HepG2 (cell line): ENCODE measurements around the gene RMI2. TPM values are rescaled to one million over a fixed set of nuclear protein-coding genes. Genes with fewer than 3 reads are reported as not detected.

Experiments used
- ATAC-seq: fragments of 200-7000 bp; cut with Tn5 transposase; 3 replicates; pipeline ENCODE4 v1.9.1; 2020; ENCODE audit warnings: mild to moderate bottlenecking, moderate library complexity
- BruUV-seq: library from RNA; stranded (reverse); fragments of 400-500 nt; replicated peaks from 2 replicates; lab custom pipeline; 2021; lab: Mats Ljungman, UMichigan
- CTCF ChIA-PET: fragments of 300-600 bp; formaldehyde crosslinking; extraction: SDS; loops from one replicate; lab custom pipeline; 2021; ENCODE audit warnings: low total read pairs, inconsistent platforms, low intra/inter-chr PET ratio; lab: Yijun Ruan, JAX
- POLR2A ChIA-PET: fragments of 350-600 bp; sonication (Branson Sonifier 250); formaldehyde crosslinking; loops from one replicate; lab custom pipeline; 2020; ENCODE audit warnings: antibody characterized with exemption, inconsistent platforms; lab: Yijun Ruan, JAX
- DNase-seq: peaks from one replicate; pipeline ENCODE4 v3.0.0-alpha.2; 2015; ENCODE audit warnings: low spot score
- FAIRE-seq: peaks from 3 replicates; lab custom pipeline; 2011; peaks lifted over from hg19 to GRCh38; lab: Jason Lieb, UNC
- H2AFZ ChIP-seq: one replicate; pipeline ENCODE4 v1.6.1; 2011; ENCODE audit warnings: low read length, inconsistent platforms
- H3K27ac ChIP-seq: fragments of 300-600 bp; 3 replicates; pipeline ENCODE4 v1.8.0; 2011; ENCODE audit warnings: mixed run types, mild to moderate bottlenecking, mixed read lengths, low read length, inconsistent platforms; ENCODE audit not compliant: insufficient read depth; ENCODE audit errors: extremely low read length
- H3K27me3 ChIP-seq, 2 experiments: fragments of 200-600 bp in 1 of 2; 2 replicates in 1 of 2; 3 replicates in 1 of 2; pipeline versions ENCODE4 v1.6.0 to v1.8.0; 2011; ENCODE audit warnings: low read length in 2 of 2, mild to moderate bottlenecking in 2 of 2, moderate library complexity in 2 of 2, inconsistent platforms in 1 of 2; ENCODE audit not compliant: insufficient read depth in 2 of 2, control insufficient read depth in 1 of 2
- H3K36me3 ChIP-seq, 2 experiments: fragments of 200-600 bp in 1 of 2; replicated peaks in 1 of 2; 2 replicates in 1 of 2; 3 replicates in 1 of 2; pipeline versions ENCODE4 v1.5.1 to v1.8.0; 2011; ENCODE audit warnings: low read length in 2 of 2, inconsistent platforms in 1 of 2; ENCODE audit not compliant: insufficient read depth in 2 of 2, control insufficient read depth in 1 of 2
- H3K4me1 ChIP-seq: 2 replicates; pipeline ENCODE4 v1.5.1; 2012; ENCODE audit warnings: low read length, inconsistent platforms; ENCODE audit not compliant: insufficient read depth
- H3K4me2 ChIP-seq: 2 replicates; pipeline ENCODE4 v1.6.0; 2011; ENCODE audit warnings: low read depth, low read length, inconsistent platforms
- H3K4me3 ChIP-seq, 3 experiments: fragments of 200-600 bp in 1 of 3; sonication (generic), shearing (Covaris generic) in 1 of 3; replicated peaks in 1 of 3; 2 replicates each; pipeline ENCODE4 v1.5.1; 2011 to 2016; ENCODE audit warnings: low read length in 3 of 3, inconsistent platforms in 2 of 3, low read depth in 2 of 3, mild to moderate bottlenecking in 2 of 3, control low read depth in 1 of 3, mixed read lengths in 1 of 3; ENCODE audit not compliant: insufficient read depth in 1 of 3
- H3K79me2 ChIP-seq: one replicate; pipeline ENCODE4 v1.6.1; 2011; ENCODE audit warnings: low read length, inconsistent platforms; ENCODE audit not compliant: insufficient read depth
- H3K9ac ChIP-seq: 2 replicates; pipeline ENCODE4 v1.6.0; 2011; ENCODE audit warnings: mild to moderate bottlenecking, low read depth, low read length, inconsistent platforms; ENCODE audit not compliant: insufficient read depth
- H3K9me3 ChIP-seq: 2 replicates; pipeline ENCODE4 v1.5.1; 2012; ENCODE audit warnings: mild to moderate bottlenecking, low read length
- H4K20me1 ChIP-seq: 2 replicates; pipeline ENCODE4 v1.6.0; 2011; ENCODE audit warnings: inconsistent platforms, mild to moderate bottlenecking, low read length, moderate library complexity; ENCODE audit not compliant: insufficient read depth
- IKZF4 ChIP-seq: sonication (generic); formaldehyde crosslinking; IDR thresholded peaks from 2 replicates; pipeline ENCODE4 v1.5.1; 2020; ENCODE audit warnings: borderline replicate concordance, mild to moderate bottlenecking, low read depth, missing genetic modification reagents; ENCODE audit errors: not compliant biosample characterization
- KDM3A ChIP-seq: IDR thresholded peaks from 2 replicates; pipeline ENCODE4 v1.6.1; 2018; ENCODE audit warnings: low read depth, missing compliant biosample characterization
- MBD4 ChIP-seq: IDR thresholded peaks from 2 replicates; pipeline ENCODE4 v1.6.1; 2012; ENCODE audit warnings: low read length, inconsistent platforms, borderline replicate concordance
- NFIC ChIP-seq: IDR thresholded peaks from 2 replicates; pipeline ENCODE4 v1.6.1; 2012; ENCODE audit warnings: mild to moderate bottlenecking, low read length, inconsistent platforms
- NR3C1 ChIP-seq: sonication (generic); formaldehyde crosslinking; IDR thresholded peaks from 2 replicates; pipeline ENCODE4 v1.4.0; 2020; ENCODE audit warnings: missing genetic modification reagents
- TMF1 ChIP-seq: sonication (generic); formaldehyde crosslinking; IDR thresholded peaks from 2 replicates; pipeline ENCODE4 v1.8.1; 2022; ENCODE audit warnings: low read depth, missing genetic modification reagents
- ZNF33A ChIP-seq: sonication (generic); formaldehyde crosslinking; IDR thresholded peaks from 2 replicates; pipeline ENCODE4 v1.5.1; 2020; ENCODE audit warnings: missing genetic modification reagents, mild to moderate bottlenecking, moderate library complexity, borderline replicate concordance
- ZNF629 ChIP-seq: sonication (generic); formaldehyde crosslinking; conservative IDR thresholded peaks from 2 replicates; pipeline ENCODE4 v1.5.0; 2020; ENCODE audit warnings: missing genetic modification reagents
- ZNF670 ChIP-seq: sonication (generic); formaldehyde crosslinking; IDR thresholded peaks from 2 replicates; pipeline ENCODE4 v1.8.0; 2022; ENCODE audit warnings: mild to moderate bottlenecking, missing genetic modification reagents, borderline replicate concordance
- WGBS: methylation state at CpG from one replicate; pipeline ENCODE4 v1.1.6; 2017; ENCODE audit warnings: low lambda C conversion rate; 5-methylcytosine and 5-hydroxymethylcytosine counted together
- in situ Hi-C: cut with HindIII; loops from 2 replicates; pipeline ENCODE4 v1.10.0; 2017; ENCODE audit warnings: low pct_unique_long_range_greater_than_20kb; ENCODE audit not compliant: extremely low pct_ligation_motif_present
- intact Hi-C: fragments of 100-400 bp; cut with micrococcal nuclease; formaldehyde crosslinking; loops from one replicate; pipeline ENCODE4 v1.10.0; 2022; ENCODE audit not compliant: unreplicated experiment
- polyA plus RNA-seq, 8 experiments: library from polyadenylated mRNA; depleted of rRNA in 3 of 8; stranded (reverse) in 7 of 8; unstranded in 1 of 8; fragments of >200 nt; fragmentation: Illumina TruSeq in 4 of 8; extraction: Trizol in 4 of 8; gene quantifications; 2 replicates each; pipeline versions ENCODE4 v1.2.1 to v1.2.3, GENCODE V29; 2011 to 2016; ENCODE audit warnings: low read depth in 4 of 8, missing spikeins in 1 of 8, mixed read lengths in 1 of 8; ENCODE audit not compliant: insufficient read depth in 1 of 8
- total RNA-seq, 5 experiments: library from RNA; depleted of rRNA; stranded (reverse); fragments of >200 nt; fragmentation: Illumina TruSeq; extraction: Trizol; gene quantifications; 2 replicates each; pipeline ENCODE4 v1.2.3, GENCODE V29; 2016; ENCODE audit warnings: low read depth in 1 of 5
- TF ChIP-seq, protein P1 (sequence below): sonication (generic); formaldehyde crosslinking; IDR thresholded peaks from 2 replicates; pipeline ENCODE4 v1.4.0; 2020; ENCODE audit warnings: mild to moderate bottlenecking, missing genetic modification reagents
- TF ChIP-seq, protein P2 (sequence below): sonication (generic); formaldehyde crosslinking; IDR thresholded peaks from 2 replicates; pipeline ENCODE4 v1.4.0; 2020; ENCODE audit warnings: missing genetic modification reagents

The RMI2 gene
- total and polyA plus RNA-seq, 2 of the 13 experiments (the other 11 are each of a cell fraction or from before 2014, with no cell fraction given) = 24.5 to 55.7 TPM

DNA sequence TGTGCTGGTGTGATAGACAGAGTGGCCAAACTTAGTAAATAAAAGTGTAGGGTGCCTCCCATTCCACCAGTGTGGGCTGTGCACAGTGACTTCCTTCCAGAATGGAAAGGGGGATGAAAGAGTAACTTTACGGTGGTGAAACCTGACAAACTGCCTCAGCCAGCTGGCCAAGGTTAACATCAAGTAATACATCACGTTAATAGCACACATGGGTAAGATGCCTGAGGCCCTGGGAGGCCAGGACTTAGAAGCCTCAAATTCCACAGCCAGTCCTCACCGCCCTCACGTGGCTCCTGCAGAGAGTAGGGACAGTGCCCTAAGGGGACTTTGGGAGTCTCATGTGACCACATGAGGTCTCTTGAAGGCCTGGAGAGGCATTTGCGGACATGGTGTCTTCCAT, 14.1 kb downstream of the RMI2 start:
- POLR2A ChIA-PET = interaction anchor here (0.8 to 8.5 kb wide), 4 partner anchors 13 to 104 kb away, joined by 3 to 77 read pairs (median 29); partner anchors contain the start of gene SOCS1
- no peak overlapping the region for H3K4me2 ChIP-seq

DNA sequence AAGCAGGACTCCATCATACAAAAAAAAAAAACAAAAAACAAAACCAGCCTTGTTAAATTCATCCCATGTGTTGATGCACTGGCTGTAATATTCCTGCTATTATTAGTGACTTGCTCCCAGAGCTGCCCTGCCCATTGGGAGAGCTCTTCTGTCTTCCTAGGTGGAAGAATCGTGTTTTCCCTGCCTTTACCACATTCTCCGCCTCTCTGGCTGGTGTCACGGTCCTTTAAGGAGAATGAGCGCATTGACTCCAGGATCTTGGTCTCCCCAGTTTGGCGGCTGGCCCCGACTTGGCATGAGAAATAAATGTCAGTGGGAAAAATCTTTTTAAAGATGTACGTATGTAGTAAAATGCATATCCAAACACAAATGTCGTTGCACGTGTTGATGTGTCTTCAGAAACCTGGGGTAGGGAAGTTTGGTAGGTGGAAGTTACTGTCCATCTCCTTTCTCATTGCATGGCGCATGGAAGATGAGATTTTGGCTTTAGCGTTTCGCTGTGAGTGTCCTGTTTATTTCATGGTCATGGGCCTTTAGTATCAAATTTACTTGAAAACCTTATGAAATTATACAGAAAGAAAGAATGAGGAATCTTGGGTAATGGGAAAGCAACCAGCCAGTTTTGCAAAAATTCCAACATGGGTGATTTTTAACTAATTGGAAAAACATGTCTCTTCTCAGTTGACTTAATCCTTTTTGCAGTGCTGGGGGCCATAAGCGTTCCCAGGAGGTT, 15.5 kb downstream of the RMI2 start:
- ChIA-PET POLR2A (interaction anchor here (0.6 to 8.5 kb wide), 2 partner anchors 12 to 53 kb away, joined by 3 to 77 read pairs; no protein-coding TSS in a partner anchor), CTCF (no interaction called here)
- no peaks in the 10 kb centered on the region for H3K9me3 ChIP-seq
- no peak overlapping the region for H3K4me3 ChIP-seq
- FAIRE-seq (no peak), DNase-seq (no peak), ATAC-seq (no peak)
- no peaks in the 10 kb centered on the region for H4K20me1 ChIP-seq
- H3K9ac ChIP-seq = no peak overlapping the region
- 91% methylated on average over 13 of the region's 13 CpGs for WGBS
- H3K4me1 ChIP-seq = peaks cover 88% of the 10 kb centered on the region
- in situ Hi-C loops = loop anchor here (10.0 kb wide), 1 partner anchor 396 kb away; no protein-coding TSS in a partner anchor
- no TSS peak for BruUV-seq
- TF ChIP-seq TMF1 (CRISPR knock-in tag) (no peak), IKZF4 (no peak), NR3C1 (CRISPR knock-in tag) (no peak), MBD4 (no peak), ZNF670 (CRISPR knock-in tag) (0 out of 2 replicates have a peak, but pooled peaks have one; percentile 43), KDM3A (no peak), ZNF33A (CRISPR knock-in tag) (no peak), NFIC (no peak)
- TF ChIP-seq, protein P1, sequence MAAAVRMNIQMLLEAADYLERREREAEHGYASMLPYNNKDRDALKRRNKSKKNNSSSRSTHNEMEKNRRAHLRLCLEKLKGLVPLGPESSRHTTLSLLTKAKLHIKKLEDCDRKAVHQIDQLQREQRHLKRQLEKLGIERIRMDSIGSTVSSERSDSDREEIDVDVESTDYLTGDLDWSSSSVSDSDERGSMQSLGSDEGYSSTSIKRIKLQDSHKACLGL (CRISPR knock-in tag) = no peak
- TF ChIP-seq, protein P2, sequence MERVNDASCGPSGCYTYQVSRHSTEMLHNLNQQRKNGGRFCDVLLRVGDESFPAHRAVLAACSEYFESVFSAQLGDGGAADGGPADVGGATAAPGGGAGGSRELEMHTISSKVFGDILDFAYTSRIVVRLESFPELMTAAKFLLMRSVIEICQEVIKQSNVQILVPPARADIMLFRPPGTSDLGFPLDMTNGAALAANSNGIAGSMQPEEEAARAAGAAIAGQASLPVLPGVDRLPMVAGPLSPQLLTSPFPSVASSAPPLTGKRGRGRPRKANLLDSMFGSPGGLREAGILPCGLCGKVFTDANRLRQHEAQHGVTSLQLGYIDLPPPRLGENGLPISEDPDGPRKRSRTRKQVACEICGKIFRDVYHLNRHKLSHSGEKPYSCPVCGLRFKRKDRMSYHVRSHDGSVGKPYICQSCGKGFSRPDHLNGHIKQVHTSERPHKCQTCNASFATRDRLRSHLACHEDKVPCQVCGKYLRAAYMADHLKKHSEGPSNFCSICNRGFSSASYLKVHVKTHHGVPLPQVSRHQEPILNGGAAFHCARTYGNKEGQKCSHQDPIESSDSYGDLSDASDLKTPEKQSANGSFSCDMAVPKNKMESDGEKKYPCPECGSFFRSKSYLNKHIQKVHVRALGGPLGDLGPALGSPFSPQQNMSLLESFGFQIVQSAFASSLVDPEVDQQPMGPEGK (CRISPR knock-in tag) = 0 out of 2 replicates have a peak, but pooled peaks have one; percentile 6
- H3K27ac ChIP-seq = no peak overlapping the region
- H2AFZ ChIP-seq = no peak overlapping the region
- H3K27me3 ChIP-seq = no peaks in the 10 kb centered on the region
- H3K36me3 ChIP-seq = no peaks in the 10 kb centered on the region
- H3K79me2 ChIP-seq = no peaks in the 10 kb centered on the region
- intact Hi-C loops = no loop called here
- H3K4me2 ChIP-seq = no peak overlapping the region

More for the DNA sequence above, 14.1 kb downstream of the RMI2 start:
- no peak for FAIRE-seq
- Histone ChIP-seq H3K4me1 (peaks cover 88% of the 10 kb centered on the region), H3K36me3 (no peaks in the 10 kb centered on the region), H2AFZ (no peak overlapping the region), H3K9me3 (no peaks in the 10 kb centered on the region), H3K27ac (no peak overlapping the region), H3K27me3 (no peaks in the 10 kb centered on the region), H4K20me1 (no peaks in the 10 kb centered on the region), H3K4me3 (no peak overlapping the region), H3K79me2 (no peaks in the 10 kb centered on the region), H3K9ac (no peak overlapping the region)
- 83% methylated on average over 5 of the region's 5 CpGs for WGBS
- CTCF ChIA-PET = no interaction called here
- DNase-seq = no peak
- TF ChIP-seq ZNF629 (CRISPR knock-in tag) = no peak
- BruUV-seq = no TSS peak
- intact Hi-C loops = no loop called here
- in situ Hi-C loops = no loop called here
- no peak for ATAC-seq
